Superior temporal gyrus (tissue), 1 donor: ENCODE results near the gene YOD1.
"Not testable (repeated sequence)": the region's sequence is repeated elsewhere in the genome, so short reads cannot be mapped to it uniquely, and the experiment has no call there.

ENCODE experiments used
- DNase-seq: peaks from one replicate; pipeline ENCODE4 v3.0.0-alpha.2; 2016; ENCODE audit errors: extremely low spot score

Gene YOD1

GRCh38 chr1:207049054-207049453 lies 2.0 kb downstream of the YOD1 start:
- DNase-seq: no peak

- DNase-seq: no peak
Observed at GRCh38 chr1:207048041-207048440, 3.0 kb downstream of the YOD1 start.

GRCh38 chr1:207047505-207047904 lies 3.5 kb downstream of the YOD1 start:
- no peak for DNase-seq

- no peak for DNase-seq
Observed at GRCh38 chr1:207045453-207045852, 5.6 kb downstream of the YOD1 start.

- DNase-seq: not testable (repeated sequence)
Observed at GRCh38 chr1:207041397-207041796, 9.6 kb downstream of the YOD1 start.

GRCh38 chr1:207040181-207040533 lies 10.9 kb downstream of the YOD1 start:
- DNase-seq: no peak

- DNase-seq: no peak
Observed at GRCh38 chr1:207039380-207040180, 11.4 kb downstream of the YOD1 start.

- DNase-seq: no peak
Observed at GRCh38 chr1:207036865-207037264, 14.1 kb downstream of the YOD1 start.

GRCh38 chr1:207035877-207036551 lies 15.0 kb downstream of the YOD1 start:
- DNase-seq: no peak

GRCh38 chr1:207034998-207035397 lies 16.0 kb downstream of the YOD1 start:
- no peak for DNase-seq

- no peak for DNase-seq
Observed at GRCh38 chr1:207034208-207034607, 16.8 kb downstream of the YOD1 start.

GRCh38 chr1:207033302-207033701 lies 17.7 kb downstream of the YOD1 start:
- no peak for DNase-seq

- DNase-seq: no peak
Observed at GRCh38 chr1:207032528-207033017, 18.4 kb downstream of the YOD1 start, which contains the start of gene C1orf116. Gene C1orf116 (minus strand): TSS chr1:207032756. CDS start chr1:207027598, 5,158 bp downstream.

- no peak for DNase-seq
Observed at GRCh38 chr1:207031632-207032264, 19.3 kb downstream of the YOD1 start.

- no peak for DNase-seq
Observed at GRCh38 chr1:207031016-207031415, 20.0 kb downstream of the YOD1 start.

- DNase-seq: no peak
Observed at GRCh38 chr1:207030522-207031009, 20.4 kb downstream of the YOD1 start.

GRCh38 chr1:207029701-207030521 lies 21.1 kb downstream of the YOD1 start:
- DNase-seq: no peak

- no peak for DNase-seq
Observed at GRCh38 chr1:207028884-207029650, 21.9 kb downstream of the YOD1 start.

GRCh38 chr1:207027921-207028320 lies 23.1 kb downstream of the YOD1 start:
- DNase-seq: no peak

GRCh38 chr1:207027206-207027777 lies 23.7 kb downstream of the YOD1 start:
- DNase-seq: no peak
